Measurements from ENCODE around the gene YRDC. TPM values are rescaled to one million over a fixed set of nuclear protein-coding genes. Genes with fewer than 3 reads are reported as not detected.

YRDC gene
- total and polyA plus RNA-seq, 9 of the 15 experiments (the other 6 are each of a cell fraction or from before 2014, with no cell fraction given) = 11.1 to 58.5 (median 49.8) TPM

GRCh38 chr1:37793773-37794371, 14.1 kb downstream of the YRDC start, which contains the start of gene MANEAL (continued):
- TF ChIP-seq, protein P1, sequence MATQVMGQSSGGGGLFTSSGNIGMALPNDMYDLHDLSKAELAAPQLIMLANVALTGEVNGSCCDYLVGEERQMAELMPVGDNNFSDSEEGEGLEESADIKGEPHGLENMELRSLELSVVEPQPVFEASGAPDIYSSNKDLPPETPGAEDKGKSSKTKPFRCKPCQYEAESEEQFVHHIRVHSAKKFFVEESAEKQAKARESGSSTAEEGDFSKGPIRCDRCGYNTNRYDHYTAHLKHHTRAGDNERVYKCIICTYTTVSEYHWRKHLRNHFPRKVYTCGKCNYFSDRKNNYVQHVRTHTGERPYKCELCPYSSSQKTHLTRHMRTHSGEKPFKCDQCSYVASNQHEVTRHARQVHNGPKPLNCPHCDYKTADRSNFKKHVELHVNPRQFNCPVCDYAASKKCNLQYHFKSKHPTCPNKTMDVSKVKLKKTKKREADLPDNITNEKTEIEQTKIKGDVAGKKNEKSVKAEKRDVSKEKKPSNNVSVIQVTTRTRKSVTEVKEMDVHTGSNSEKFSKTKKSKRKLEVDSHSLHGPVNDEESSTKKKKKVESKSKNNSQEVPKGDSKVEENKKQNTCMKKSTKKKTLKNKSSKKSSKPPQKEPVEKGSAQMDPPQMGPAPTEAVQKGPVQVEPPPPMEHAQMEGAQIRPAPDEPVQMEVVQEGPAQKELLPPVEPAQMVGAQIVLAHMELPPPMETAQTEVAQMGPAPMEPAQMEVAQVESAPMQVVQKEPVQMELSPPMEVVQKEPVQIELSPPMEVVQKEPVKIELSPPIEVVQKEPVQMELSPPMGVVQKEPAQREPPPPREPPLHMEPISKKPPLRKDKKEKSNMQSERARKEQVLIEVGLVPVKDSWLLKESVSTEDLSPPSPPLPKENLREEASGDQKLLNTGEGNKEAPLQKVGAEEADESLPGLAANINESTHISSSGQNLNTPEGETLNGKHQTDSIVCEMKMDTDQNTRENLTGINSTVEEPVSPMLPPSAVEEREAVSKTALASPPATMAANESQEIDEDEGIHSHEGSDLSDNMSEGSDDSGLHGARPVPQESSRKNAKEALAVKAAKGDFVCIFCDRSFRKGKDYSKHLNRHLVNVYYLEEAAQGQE (IDR thresholded peaks at IDR 0.05; ENCODE audit: borderline replicate concordance) = peak; percentile 53
- TF ChIP-seq, protein P1 (CRISPR knock-in tag; IDR thresholded peaks at IDR 0.05; ENCODE audit: low read depth) = peak; percentile 89
- peak; percentile 51; the same call in 1 of the 2 replicates for TF ChIP-seq L3MBTL2 (IDR thresholded peaks at IDR 0.05)
- no peak for TF ChIP-seq CTCFL (IDR thresholded peaks at IDR 0.05; ENCODE audit: borderline replicate concordance, insufficient read depth, low read depth, low read length, poor library complexity, severe bottlenecking)
- TF ChIP-seq MAFG (tag; conservative IDR thresholded peaks at IDR 0.05) = no peak
- TF ChIP-seq, protein P2, sequence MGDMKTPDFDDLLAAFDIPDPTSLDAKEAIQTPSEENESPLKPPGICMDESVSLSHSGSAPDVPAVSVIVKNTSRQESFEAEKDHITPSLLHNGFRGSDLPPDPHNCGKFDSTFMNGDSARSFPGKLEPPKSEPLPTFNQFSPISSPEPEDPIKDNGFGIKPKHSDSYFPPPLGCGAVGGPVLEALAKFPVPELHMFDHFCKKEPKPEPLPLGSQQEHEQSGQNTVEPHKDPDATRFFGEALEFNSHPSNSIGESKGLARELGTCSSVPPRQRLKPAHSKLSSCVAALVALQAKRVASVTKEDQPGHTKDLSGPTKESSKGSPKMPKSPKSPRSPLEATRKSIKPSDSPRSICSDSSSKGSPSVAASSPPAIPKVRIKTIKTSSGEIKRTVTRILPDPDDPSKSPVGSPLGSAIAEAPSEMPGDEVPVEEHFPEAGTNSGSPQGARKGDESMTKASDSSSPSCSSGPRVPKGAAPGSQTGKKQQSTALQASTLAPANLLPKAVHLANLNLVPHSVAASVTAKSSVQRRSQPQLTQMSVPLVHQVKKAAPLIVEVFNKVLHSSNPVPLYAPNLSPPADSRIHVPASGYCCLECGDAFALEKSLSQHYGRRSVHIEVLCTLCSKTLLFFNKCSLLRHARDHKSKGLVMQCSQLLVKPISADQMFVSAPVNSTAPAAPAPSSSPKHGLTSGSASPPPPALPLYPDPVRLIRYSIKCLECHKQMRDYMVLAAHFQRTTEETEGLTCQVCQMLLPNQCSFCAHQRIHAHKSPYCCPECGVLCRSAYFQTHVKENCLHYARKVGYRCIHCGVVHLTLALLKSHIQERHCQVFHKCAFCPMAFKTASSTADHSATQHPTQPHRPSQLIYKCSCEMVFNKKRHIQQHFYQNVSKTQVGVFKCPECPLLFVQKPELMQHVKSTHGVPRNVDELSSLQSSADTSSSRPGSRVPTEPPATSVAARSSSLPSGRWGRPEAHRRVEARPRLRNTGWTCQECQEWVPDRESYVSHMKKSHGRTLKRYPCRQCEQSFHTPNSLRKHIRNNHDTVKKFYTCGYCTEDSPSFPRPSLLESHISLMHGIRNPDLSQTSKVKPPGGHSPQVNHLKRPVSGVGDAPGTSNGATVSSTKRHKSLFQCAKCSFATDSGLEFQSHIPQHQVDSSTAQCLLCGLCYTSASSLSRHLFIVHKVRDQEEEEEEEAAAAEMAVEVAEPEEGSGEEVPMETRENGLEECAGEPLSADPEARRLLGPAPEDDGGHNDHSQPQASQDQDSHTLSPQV (IDR thresholded peaks at IDR 0.05) = no peak
- TF ChIP-seq, protein P3, sequence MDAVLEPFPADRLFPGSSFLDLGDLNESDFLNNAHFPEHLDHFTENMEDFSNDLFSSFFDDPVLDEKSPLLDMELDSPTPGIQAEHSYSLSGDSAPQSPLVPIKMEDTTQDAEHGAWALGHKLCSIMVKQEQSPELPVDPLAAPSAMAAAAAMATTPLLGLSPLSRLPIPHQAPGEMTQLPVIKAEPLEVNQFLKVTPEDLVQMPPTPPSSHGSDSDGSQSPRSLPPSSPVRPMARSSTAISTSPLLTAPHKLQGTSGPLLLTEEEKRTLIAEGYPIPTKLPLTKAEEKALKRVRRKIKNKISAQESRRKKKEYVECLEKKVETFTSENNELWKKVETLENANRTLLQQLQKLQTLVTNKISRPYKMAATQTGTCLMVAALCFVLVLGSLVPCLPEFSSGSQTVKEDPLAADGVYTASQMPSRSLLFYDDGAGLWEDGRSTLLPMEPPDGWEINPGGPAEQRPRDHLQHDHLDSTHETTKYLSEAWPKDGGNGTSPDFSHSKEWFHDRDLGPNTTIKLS (IDR thresholded peaks at IDR 0.05; ENCODE audit: borderline replicate concordance, low read depth) = peak; percentile 42; the same call in 1 of the 2 replicates
- no peak for TF ChIP-seq BRF1 (IDR thresholded peaks at IDR 0.05; ENCODE audit: borderline replicate concordance, extremely low read depth, insufficient read length)
